Panc1 (cell line): ENCODE measurements around the gene NOP16.

Source experiments
- POLR2AphosphoS5 ChIP-seq: IDR thresholded peaks from 2 replicates; pipeline ENCODE4 v1.6.1; 2012; ENCODE audit warnings: mild to moderate bottlenecking, low read depth, low read length, moderate library complexity
- SIN3A ChIP-seq: IDR thresholded peaks from 2 replicates; pipeline ENCODE4 v1.6.1; 2012; ENCODE audit warnings: low read depth, mild to moderate bottlenecking, low read length, moderate library complexity, borderline replicate concordance; ENCODE audit not compliant: insufficient read depth
- TCF7L2 ChIP-seq: IDR thresholded peaks from 2 replicates; pipeline ENCODE4 v1.6.1; 2011; ENCODE audit warnings: mild to moderate bottlenecking, low read depth, low read length, inconsistent platforms
- TF ChIP-seq, protein P1 (sequence below): fragments of 450-650 bp; IDR thresholded peaks from 2 replicates; pipeline ENCODE4 v1.5.1; 2017; ENCODE audit warnings: mild to moderate bottlenecking
- TF ChIP-seq, protein P2 (sequence below), 2 experiments: IDR thresholded peaks; 2 replicates each; pipeline ENCODE4 v1.6.1; 2011 to 2012; ENCODE audit warnings: low read depth in 2 of 2, control low read depth in 1 of 2, low read length in 1 of 2, mild to moderate bottlenecking in 1 of 2, moderate library complexity in 1 of 2; ENCODE audit not compliant: insufficient read depth in 1 of 2

DNA sequence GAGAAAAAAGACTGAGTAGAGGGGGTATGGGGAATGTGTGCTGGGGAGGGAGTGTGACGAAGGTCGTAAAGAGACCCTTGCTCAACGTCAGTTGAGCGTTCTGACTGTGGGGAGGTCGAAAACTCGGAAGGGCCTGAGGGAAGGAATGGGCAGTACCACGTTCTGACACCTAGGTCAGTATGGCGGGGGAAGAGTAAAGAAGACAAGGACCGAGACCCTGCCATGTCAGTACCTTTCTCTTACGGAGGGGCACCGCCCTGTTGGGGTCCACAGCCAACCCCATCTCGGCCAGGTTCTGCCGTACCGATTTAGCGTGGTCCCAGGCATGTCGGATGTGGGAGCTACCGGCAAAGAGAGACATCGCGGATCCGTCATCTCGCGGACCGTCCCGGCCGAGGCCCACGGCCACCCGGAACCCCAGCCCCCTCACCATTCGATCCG, 375 bp downstream of the NOP16 start:
- TF ChIP-seq, protein P1, sequence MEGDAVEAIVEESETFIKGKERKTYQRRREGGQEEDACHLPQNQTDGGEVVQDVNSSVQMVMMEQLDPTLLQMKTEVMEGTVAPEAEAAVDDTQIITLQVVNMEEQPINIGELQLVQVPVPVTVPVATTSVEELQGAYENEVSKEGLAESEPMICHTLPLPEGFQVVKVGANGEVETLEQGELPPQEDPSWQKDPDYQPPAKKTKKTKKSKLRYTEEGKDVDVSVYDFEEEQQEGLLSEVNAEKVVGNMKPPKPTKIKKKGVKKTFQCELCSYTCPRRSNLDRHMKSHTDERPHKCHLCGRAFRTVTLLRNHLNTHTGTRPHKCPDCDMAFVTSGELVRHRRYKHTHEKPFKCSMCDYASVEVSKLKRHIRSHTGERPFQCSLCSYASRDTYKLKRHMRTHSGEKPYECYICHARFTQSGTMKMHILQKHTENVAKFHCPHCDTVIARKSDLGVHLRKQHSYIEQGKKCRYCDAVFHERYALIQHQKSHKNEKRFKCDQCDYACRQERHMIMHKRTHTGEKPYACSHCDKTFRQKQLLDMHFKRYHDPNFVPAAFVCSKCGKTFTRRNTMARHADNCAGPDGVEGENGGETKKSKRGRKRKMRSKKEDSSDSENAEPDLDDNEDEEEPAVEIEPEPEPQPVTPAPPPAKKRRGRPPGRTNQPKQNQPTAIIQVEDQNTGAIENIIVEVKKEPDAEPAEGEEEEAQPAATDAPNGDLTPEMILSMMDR, result no peak
- TF ChIP-seq POLR2AphosphoS5, result no peak
- TF ChIP-seq, protein P2, sequence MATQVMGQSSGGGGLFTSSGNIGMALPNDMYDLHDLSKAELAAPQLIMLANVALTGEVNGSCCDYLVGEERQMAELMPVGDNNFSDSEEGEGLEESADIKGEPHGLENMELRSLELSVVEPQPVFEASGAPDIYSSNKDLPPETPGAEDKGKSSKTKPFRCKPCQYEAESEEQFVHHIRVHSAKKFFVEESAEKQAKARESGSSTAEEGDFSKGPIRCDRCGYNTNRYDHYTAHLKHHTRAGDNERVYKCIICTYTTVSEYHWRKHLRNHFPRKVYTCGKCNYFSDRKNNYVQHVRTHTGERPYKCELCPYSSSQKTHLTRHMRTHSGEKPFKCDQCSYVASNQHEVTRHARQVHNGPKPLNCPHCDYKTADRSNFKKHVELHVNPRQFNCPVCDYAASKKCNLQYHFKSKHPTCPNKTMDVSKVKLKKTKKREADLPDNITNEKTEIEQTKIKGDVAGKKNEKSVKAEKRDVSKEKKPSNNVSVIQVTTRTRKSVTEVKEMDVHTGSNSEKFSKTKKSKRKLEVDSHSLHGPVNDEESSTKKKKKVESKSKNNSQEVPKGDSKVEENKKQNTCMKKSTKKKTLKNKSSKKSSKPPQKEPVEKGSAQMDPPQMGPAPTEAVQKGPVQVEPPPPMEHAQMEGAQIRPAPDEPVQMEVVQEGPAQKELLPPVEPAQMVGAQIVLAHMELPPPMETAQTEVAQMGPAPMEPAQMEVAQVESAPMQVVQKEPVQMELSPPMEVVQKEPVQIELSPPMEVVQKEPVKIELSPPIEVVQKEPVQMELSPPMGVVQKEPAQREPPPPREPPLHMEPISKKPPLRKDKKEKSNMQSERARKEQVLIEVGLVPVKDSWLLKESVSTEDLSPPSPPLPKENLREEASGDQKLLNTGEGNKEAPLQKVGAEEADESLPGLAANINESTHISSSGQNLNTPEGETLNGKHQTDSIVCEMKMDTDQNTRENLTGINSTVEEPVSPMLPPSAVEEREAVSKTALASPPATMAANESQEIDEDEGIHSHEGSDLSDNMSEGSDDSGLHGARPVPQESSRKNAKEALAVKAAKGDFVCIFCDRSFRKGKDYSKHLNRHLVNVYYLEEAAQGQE (IDR thresholded peaks at IDR 0.05; ENCODE audit: insufficient read depth in 1 of 2, low read depth in 2 of 2, low read length in 1 of 2), result no peak
- no peak; the same call in 1 of the 2 replicates for TF ChIP-seq SIN3A
- TF ChIP-seq TCF7L2, result no peak
